ENCODE results near the gene CFAP126.
"Not testable (repeated sequence)": the region's sequence is repeated elsewhere in the genome, so short reads cannot be mapped to it uniquely, and the experiment has no call there.

DNA sequence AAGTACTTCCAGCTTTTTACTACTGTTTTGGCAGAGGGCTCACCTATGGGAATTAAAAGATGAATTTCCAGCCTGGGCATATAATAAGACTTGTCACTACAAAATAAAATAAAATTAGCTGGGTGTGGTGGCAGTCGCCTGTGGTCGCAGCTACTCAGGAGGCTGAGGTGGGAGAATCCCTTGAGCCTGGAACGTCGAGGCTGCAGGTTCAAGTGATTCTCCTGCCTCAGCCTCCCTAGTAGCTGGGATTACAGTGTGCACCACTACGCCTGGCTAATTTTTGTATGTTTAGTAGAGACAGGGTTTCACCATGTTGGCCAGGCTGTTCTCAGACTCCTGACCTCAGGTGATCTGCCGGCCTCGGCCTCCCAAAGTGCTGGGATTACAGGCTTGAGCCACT lies 23.5 kb upstream of the CFAP126 start:
- TF ChIP-seq, protein P1, sequence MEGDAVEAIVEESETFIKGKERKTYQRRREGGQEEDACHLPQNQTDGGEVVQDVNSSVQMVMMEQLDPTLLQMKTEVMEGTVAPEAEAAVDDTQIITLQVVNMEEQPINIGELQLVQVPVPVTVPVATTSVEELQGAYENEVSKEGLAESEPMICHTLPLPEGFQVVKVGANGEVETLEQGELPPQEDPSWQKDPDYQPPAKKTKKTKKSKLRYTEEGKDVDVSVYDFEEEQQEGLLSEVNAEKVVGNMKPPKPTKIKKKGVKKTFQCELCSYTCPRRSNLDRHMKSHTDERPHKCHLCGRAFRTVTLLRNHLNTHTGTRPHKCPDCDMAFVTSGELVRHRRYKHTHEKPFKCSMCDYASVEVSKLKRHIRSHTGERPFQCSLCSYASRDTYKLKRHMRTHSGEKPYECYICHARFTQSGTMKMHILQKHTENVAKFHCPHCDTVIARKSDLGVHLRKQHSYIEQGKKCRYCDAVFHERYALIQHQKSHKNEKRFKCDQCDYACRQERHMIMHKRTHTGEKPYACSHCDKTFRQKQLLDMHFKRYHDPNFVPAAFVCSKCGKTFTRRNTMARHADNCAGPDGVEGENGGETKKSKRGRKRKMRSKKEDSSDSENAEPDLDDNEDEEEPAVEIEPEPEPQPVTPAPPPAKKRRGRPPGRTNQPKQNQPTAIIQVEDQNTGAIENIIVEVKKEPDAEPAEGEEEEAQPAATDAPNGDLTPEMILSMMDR (IDR thresholded peaks at IDR 0.05 in 4 of 5, conservative IDR thresholded peaks at IDR 0.05 in 1 of 5): not testable (repeated sequence)
- TF ChIP-seq POLR2A (IDR thresholded peaks at IDR 0.05): not testable (repeated sequence)

Data from gastrocnemius medialis (tissue), 4 donors.